SH-SY5Y (cell line): ENCODE results near the gene PLA2G2D.

Experiments used
- GATA2 ChIP-seq: IDR thresholded peaks from 2 replicates; pipeline ENCODE4 v1.6.1; 2011; ENCODE audit warnings: mild to moderate bottlenecking, low read depth, low read length
- GATA3 ChIP-seq: IDR thresholded peaks from 2 replicates; pipeline ENCODE4 v1.6.1; 2011; ENCODE audit warnings: low read depth, mild to moderate bottlenecking, low read length, moderate library complexity

- TF ChIP-seq GATA3 (no peak), GATA2 (no peak)
Measured at GRCh38 chr1:20070357-20070756, 49.0 kb downstream of the PLA2G2D start.
